GM18508 (cell line): ENCODE results near the gene IMMT.

ENCODE experiments used
- ATAC-seq: cut with Tn5 transposase; IDR thresholded peaks from one replicate; pipeline ENCODE4 v1.9.1; 2021; ENCODE audit warnings: moderate number of reproducible peaks; ENCODE audit not compliant: insufficient read depth, unreplicated experiment

IMMT gene

DNA sequence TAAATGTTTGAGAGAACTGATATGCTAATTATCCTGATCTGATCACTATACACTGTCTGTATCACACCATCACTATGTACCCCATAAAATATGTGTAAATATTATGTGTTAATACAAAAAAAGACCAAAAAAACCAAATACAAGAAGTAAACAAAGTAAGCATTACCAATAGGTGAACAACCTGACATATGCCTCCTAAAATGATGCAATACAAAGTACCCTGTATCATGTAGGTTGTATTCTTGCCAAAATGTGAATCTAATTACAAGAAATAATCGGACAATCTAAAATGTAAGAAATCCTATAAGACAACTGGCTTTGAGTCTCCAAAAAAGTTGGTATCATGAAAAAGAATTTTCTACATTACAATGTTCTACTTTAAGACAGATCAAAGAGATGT lies 97.3 kb downstream of the IMMT start:
- ATAC-seq, result no peak

DNA sequence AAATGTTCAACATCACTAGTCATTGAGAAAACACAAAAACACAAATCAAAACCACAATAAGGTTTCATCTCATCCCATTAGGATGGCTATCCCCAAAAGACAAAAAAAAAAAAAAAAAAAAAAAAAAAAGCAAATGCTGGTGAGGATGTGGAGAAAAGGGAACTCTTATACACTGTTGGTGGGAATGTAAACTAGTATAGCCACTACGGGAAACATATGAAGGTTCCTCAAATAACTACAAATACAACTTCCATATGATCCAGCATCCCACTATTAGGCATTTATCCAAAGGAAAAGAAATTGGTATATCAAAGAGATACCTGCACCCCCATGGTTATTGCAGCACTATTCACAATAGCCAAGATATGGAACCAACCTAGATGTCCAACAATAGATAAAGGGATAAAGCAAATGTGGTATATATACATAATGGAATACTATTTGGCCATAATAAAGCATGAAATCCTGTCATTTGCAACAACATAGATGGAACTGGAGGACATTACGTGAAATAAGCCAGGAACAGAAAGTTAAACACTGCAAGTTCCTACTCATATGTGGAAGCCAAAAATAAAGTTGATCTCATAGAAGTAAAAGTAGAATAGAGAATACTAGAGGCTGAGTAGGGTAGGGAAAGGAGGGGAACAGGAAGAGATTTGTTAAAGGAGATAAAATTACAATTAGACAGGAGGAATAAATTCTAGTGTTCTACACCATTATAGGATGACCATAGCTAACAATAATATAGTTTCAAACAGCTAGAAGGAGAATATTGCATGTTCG lies 98.0 kb downstream of the IMMT start:
- no peak for ATAC-seq

DNA sequence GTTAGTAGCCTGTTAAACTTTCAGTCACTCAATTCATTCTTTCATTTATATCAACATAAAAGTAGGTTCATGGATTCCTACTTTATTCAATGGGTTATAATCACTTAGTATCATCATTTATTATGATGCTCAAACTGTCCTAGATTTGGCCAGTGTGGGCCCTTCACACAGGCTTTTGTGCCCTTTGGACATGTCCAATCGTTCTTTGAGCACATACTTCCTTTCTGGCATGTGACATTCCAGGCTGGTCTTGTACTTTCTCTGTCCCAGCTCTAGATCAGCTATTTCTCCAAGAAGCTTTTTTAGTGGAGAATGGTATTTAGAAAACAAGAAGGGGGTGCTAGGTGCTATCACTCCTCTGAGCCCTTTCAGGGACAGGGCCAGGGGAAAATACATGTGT lies 101.0 kb downstream of the IMMT start:
- ATAC-seq, result no peak
